Measurements from ENCODE around the gene RPS6KA2. TPM values are rescaled to one million over a fixed set of nuclear protein-coding genes. Genes with fewer than 3 reads are reported as not detected.

Gene RPS6KA2
- total and polyA plus RNA-seq, 3 donors from 2014 or later: 18.4 to 21.7 (median 19.8) TPM

GRCh38 chr6:166361077-166361429 is 266.0 kb downstream of the RPS6KA2 start:
- WGBS, 2 donors: 51 to 95% methylated on average over 3 of the region's 3 CpGs
- Histone ChIP-seq H3K36me3 (ENCODE audit: low read depth, missing control alignments) (no peaks in the 10 kb centered on the region), H3K27ac (no peak overlapping the region), H3K27me3 (no peaks in the 10 kb centered on the region), H3K4me1 (peaks cover 9% of the 10 kb centered on the region), H3K4me3 (no peak overlapping the region), H3K9me3 (no peaks in the 10 kb centered on the region)
- TF ChIP-seq CTCF (IDR thresholded peaks at IDR 0.05) (no peak), POLR2A (IDR thresholded peaks at IDR 0.05) (no peak)
- intact Hi-C loops (cut with DNase I; ENCODE audit: low total_unique reads): no loop called here
- peak; percentile 63 for DNase-seq

- intact Hi-C loops (cut with DNase I; ENCODE audit: low total_unique reads): no loop called here
- TF ChIP-seq CTCF (IDR thresholded peaks at IDR 0.05) (no peak), POLR2A (IDR thresholded peaks at IDR 0.05) (no peak)
- Histone ChIP-seq H3K4me1 (peaks cover 3% of the 10 kb centered on the region), H3K9me3 (no peaks in the 10 kb centered on the region), H3K27ac (no peak overlapping the region), H3K4me3 (no peak overlapping the region), H3K27me3 (no peaks in the 10 kb centered on the region), H3K36me3 (ENCODE audit: low read depth, missing control alignments) (no peaks in the 10 kb centered on the region)
- WGBS, 2 donors: 56 to 62% methylated on average over 8 of the region's 8 CpGs
- peak; percentile 44 for DNase-seq
Measured at GRCh38 chr6:166360243-166361076, 266.6 kb downstream of the RPS6KA2 start.

MicroRNAs encoded within 50 kb of the gene (microRNA counts, 767-probe panel; counts per million panel counts)
- 0 to 152 counts per million in 2 donors for microRNA hsa-miR-1913

Small RNAs within 50 kb of the gene (microRNA-seq; reads per million reads assigned to microRNA genes)
- gene MIR1913 (ENCODE audit: borderline number of aligned reads in 2 of 2, borderline replicate concordance in 1 of 2): 0 to 1.4 reads per million in 2 donors

Small RNAs within 50 kb of the gene (small RNA-seq; reads per million reads assigned to genes)
- gene MIR1913: 0 reads per million in 2 donors

Other genes with a start within 250 kb of the RPS6KA2 start
- gene MPC1, start 244.3 kb downstream of the RPS6KA2 start, total RNA-seq: 10 to 100 TPM; 22.5 to 24.0 TPM
- gene MPC1, start 244.3 kb downstream of the RPS6KA2 start, polyA plus RNA-seq (ENCODE audit: insufficient read depth, low read depth, low replicate concordance): 54.2 TPM
- 1 to 10 TPM; 1.7 to 1.9 TPM for gene RAMACL, start 40.6 kb downstream of the RPS6KA2 start, total RNA-seq
- not detected for gene RAMACL, start 40.6 kb downstream of the RPS6KA2 start, polyA plus RNA-seq (ENCODE audit: insufficient read depth, low read depth, low replicate concordance)

Measured in testis (tissue), 3 donors.